Muscle of leg (tissue), 11 donors: ENCODE results near the gene LHFPL3. TPM values are rescaled to one million over a fixed set of nuclear protein-coding genes. Genes with fewer than 3 reads are reported as not detected.

Source experiments
- DNase-seq: peaks from one replicate; pipeline ENCODE4 v3.0.0; 2013
- H3K27ac ChIP-seq: one replicate; pipeline ENCODE4 v1.5.1; 2013; ENCODE audit warnings: mild to moderate bottlenecking, low read length, control low read depth
- H3K27me3 ChIP-seq: one replicate; pipeline ENCODE4 v1.6.1; 2013; ENCODE audit warnings: low read length; ENCODE audit not compliant: control insufficient read depth, insufficient read depth
- H3K36me3 ChIP-seq: one replicate; pipeline ENCODE4 v1.6.1; 2013; ENCODE audit warnings: low read length; ENCODE audit not compliant: control insufficient read depth, insufficient read depth
- H3K4me1 ChIP-seq: one replicate; pipeline ENCODE4 v1.6.1; 2013; ENCODE audit warnings: low read length; ENCODE audit not compliant: control insufficient read depth, insufficient read depth
- H3K4me3 ChIP-seq: one replicate; pipeline ENCODE4 v1.5.1; 2013; ENCODE audit warnings: low read length, control low read depth
- H3K9me3 ChIP-seq: replicated peaks from 2 replicates; pipeline ENCODE4 v1.6.1; 2013; ENCODE audit warnings: low read depth, low read length; ENCODE audit not compliant: control insufficient read depth
- WGBS: methylation state at CpG from one replicate; pipeline ENCODE4 v1.1.5; 2013; ENCODE audit warnings: missing lambda C conversion rate; ENCODE audit not compliant: insufficient coverage; 5-methylcytosine and 5-hydroxymethylcytosine counted together
- polyA plus RNA-seq, 8 donors: library from polyadenylated mRNA; unstranded; fragments of 120-200 nt; gene quantifications; one replicate each; pipeline versions ENCODE4 v1.2.1 to v1.2.3, GENCODE V29; 2013; ENCODE audit warnings: inconsistent platforms in 1 of 8, low replicate concordance in 1 of 8; ENCODE audit not compliant: insufficient read length in 8 of 8, insufficient read depth in 1 of 8
- total RNA-seq: library from RNA; stranded (reverse); fragments of 120-200 nt; gene quantifications from one replicate; pipeline ENCODE4 v1.2.4, GENCODE V29; 2013

The LHFPL3 gene
- total and polyA plus RNA-seq, 9 donors: 0.06 to 0.47 (median 0.17) TPM; not detected in 6

- H3K4me3 ChIP-seq: no peak overlapping the region
- no peaks in the 10 kb centered on the region for H3K36me3 ChIP-seq
- peaks cover 13% of the 10 kb centered on the region for H3K4me1 ChIP-seq
- peak; percentile 79 for DNase-seq
- peak overlapping the region; percentile 93 for H3K27ac ChIP-seq
- no peaks in the 10 kb centered on the region for H3K9me3 ChIP-seq
- WGBS: 54% methylated on average over 3 of the region's 12 CpGs
- no peaks in the 10 kb centered on the region for H3K27me3 ChIP-seq
Observed at GRCh38 chr7:104943502-104944343, 615.3 kb downstream of the LHFPL3 start.

GRCh38 chr7:104945599-104945956 is 617.2 kb downstream of the LHFPL3 start:
- peaks cover 13% of the 10 kb centered on the region for H3K4me1 ChIP-seq
- no peak overlapping the region for H3K4me3 ChIP-seq

DNA sequence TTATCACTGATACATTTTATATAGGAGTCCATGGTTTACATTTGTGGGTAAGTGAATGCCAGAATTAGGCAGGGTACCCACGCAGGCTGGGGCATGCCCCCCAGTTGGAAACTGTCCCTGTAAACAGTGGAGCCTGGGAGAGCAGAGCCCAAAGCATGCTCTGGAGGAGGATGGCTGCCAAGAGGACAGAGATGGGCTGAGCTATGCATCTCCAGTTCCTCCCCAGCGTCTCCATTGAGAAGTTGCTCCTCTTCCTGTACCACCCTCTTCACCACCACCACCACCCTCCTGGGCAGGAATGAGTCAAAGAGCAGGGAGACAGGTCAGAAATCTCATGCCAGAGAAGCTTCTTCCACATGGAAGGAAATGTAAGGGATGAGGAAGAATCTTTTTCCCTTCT is 617.9 kb downstream of the LHFPL3 start:
- Histone ChIP-seq H3K9me3 (no peaks in the 10 kb centered on the region), H3K36me3 (no peaks in the 10 kb centered on the region), H3K4me3 (no peak overlapping the region), H3K27ac (no peak overlapping the region), H3K27me3 (no peaks in the 10 kb centered on the region), H3K4me1 (peaks cover 13% of the 10 kb centered on the region)
- no CpG with 5 or more reads among the region's 2 CpGs for WGBS
- no peak for DNase-seq

More at GRCh38 chr7:104945599-104945956, 617.2 kb downstream of the LHFPL3 start:
- DNase-seq: no peak
- H3K27me3 ChIP-seq: no peaks in the 10 kb centered on the region
- H3K9me3 ChIP-seq: no peaks in the 10 kb centered on the region
- peak overlapping the region; percentile 93 for H3K27ac ChIP-seq
- H3K36me3 ChIP-seq: no peaks in the 10 kb centered on the region

DNA sequence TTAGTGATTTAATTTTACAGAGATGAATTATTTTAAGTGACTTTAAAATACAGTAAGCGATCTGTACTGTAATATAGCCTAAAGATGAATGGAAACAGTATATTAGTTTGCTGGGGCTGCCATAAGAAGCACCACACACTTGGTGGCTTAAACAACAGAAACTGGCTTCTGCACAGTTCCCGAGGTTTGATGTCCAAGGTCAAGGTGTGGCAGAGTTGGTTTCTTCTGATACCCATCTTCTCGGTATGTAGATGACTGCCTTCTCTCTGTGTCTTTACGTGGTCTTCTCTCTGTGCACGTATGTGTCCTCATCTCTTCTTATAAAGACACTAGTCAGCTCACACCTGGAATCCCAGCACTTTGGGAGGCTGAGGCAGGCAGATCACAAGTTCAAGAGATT is 621.6 kb downstream of the LHFPL3 start:
- 92% methylated on average over 2 of the region's 5 CpGs for WGBS
- Histone ChIP-seq H3K27me3 (no peaks in the 10 kb centered on the region), H3K36me3 (no peaks in the 10 kb centered on the region), H3K27ac (no peak overlapping the region), H3K9me3 (no peaks in the 10 kb centered on the region), H3K4me3 (no peak overlapping the region), H3K4me1 (peaks cover 8% of the 10 kb centered on the region)
- DNase-seq: no peak

DNA sequence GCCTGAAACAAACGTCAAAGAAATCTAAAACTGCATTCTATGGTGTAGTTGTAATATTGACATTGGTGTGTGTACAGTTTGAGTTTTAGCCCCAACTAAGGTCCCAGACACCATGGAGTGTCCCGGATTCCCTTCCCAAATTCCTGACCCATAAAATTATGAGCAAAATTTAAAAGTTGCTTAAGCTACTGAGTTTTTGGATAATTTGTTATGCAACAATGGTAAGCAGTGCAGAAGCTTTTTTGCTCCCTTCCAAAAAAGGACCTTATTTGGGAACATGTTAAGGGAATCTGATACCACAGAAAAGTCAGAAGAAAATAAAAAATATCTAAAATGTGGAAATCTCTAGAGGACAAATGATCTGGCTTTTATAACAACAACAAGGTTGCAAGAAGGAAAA is 622.4 kb downstream of the LHFPL3 start:
- Histone ChIP-seq H3K9me3 (no peaks in the 10 kb centered on the region), H3K27me3 (no peaks in the 10 kb centered on the region), H3K27ac (no peak overlapping the region), H3K4me1 (peaks cover 3% of the 10 kb centered on the region), H3K36me3 (no peaks in the 10 kb centered on the region), H3K4me3 (no peak overlapping the region)
- no CpG with 5 or more reads among the region's 2 CpGs for WGBS
- DNase-seq: no peak

DNA sequence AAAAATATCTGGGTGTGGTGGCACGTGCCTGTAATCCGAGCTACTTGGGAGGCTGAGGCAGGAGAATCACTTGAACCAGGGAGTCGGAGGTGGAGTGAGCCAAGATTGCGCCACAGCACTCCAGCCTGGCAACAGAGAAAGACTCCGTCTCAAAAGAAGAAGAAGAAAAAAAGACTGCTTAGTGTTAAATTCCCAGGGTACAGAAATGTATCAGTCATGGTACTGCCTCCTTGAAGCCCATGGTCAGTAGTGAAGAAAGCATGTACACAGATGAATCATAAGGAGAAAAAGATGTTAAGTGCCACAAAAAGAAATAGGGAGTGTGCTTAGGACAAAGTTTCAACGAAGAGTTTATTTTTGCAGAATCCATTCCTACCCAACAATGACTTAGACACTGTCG is 623.1 kb downstream of the LHFPL3 start:
- 79% methylated on average over 5 of the region's 7 CpGs for WGBS
- Histone ChIP-seq H3K27me3 (no peaks in the 10 kb centered on the region), H3K9me3 (no peaks in the 10 kb centered on the region), H3K4me3 (no peak overlapping the region), H3K4me1 (no peaks in the 10 kb centered on the region), H3K27ac (no peak overlapping the region), H3K36me3 (no peaks in the 10 kb centered on the region)
- no peak for DNase-seq

DNA sequence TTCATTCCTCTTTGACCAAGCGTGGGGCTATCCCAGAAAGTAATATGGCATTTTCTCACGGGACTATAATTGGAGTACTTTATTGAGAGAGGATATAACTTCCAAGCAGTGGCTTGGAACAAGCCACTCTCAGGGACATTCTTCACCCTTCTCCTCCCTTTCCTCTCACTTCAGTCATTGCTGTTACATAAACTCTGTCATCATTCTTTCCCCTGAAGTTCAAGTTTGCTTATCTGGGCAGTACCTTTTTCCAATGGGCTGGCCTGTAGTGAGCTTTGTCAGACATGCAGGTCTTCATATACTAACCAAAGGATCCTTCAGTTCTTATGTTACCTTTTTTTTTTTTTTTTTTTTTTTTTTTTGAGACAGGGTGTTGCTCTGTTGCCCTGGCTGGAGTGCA is 626.9 kb downstream of the LHFPL3 start:
- no CpG with 5 or more reads among the region's 2 CpGs for WGBS
- Histone ChIP-seq H3K27me3 (no peaks in the 10 kb centered on the region), H3K4me1 (no peaks in the 10 kb centered on the region), H3K27ac (no peak overlapping the region), H3K4me3 (no peak overlapping the region), H3K36me3 (no peaks in the 10 kb centered on the region), H3K9me3 (no peaks in the 10 kb centered on the region)
- DNase-seq: no peak

Other genes with a start within 250 kb of the LHFPL3 start
- gene ORC5, start 120.6 kb upstream of the LHFPL3 start, total RNA-seq: 16.3 TPM
- 10 to 100 TPM; 12.4 to 16.6 (median 14.7) TPM for gene ORC5, start 120.6 kb upstream of the LHFPL3 start, polyA plus RNA-seq